Thyroid gland (tissue), 4 donors: ENCODE measurements around the gene TRIM26. TPM values are rescaled to one million over a fixed set of nuclear protein-coding genes. Genes with fewer than 3 reads are reported as not detected.

Experiments used
- DNase-seq, 2 donors: peaks; one replicate each; pipeline ENCODE4 v3.0.0-alpha.2; 2019
- H3K27ac ChIP-seq, 3 donors: fragments of 200-600 bp; sonication (generic); 1 replicate in 2 of 3; 2 replicates in 1 of 3; pipeline ENCODE4 v1.5.1; 2016 to 2019; ENCODE audit warnings: mild to moderate bottlenecking in 1 of 3, moderate library complexity in 1 of 3
- H3K27me3 ChIP-seq: fragments of 200-600 bp; sonication (generic); one replicate; pipeline ENCODE4 v1.5.1; 2019
- H3K36me3 ChIP-seq, 2 donors: fragments of 200-600 bp; sonication (generic); one replicate each; pipeline ENCODE4 v1.5.1; 2016 to 2019
- H3K4me1 ChIP-seq, 2 donors: fragments of 200-600 bp; sonication (generic); one replicate each; pipeline ENCODE4 v1.5.1; 2017 to 2019
- H3K4me3 ChIP-seq, 3 donors: fragments of 200-600 bp; sonication (generic); replicated peaks in 1 of 3; 1 replicate in 2 of 3; 2 replicates in 1 of 3; pipeline ENCODE4 v1.5.1; 2016; ENCODE audit warnings: mild to moderate bottlenecking in 1 of 3
- H3K9me3 ChIP-seq: fragments of 200-600 bp; sonication (generic); one replicate; pipeline ENCODE4 v1.5.1; 2017
- POLR2A ChIP-seq, 2 donors: fragments of 450-650 bp; IDR thresholded peaks; one replicate each; pipeline ENCODE4 v1.6.1; 2017; ENCODE audit warnings: antibody characterized with exemption in 2 of 2, mild to moderate bottlenecking in 2 of 2, moderate library complexity in 1 of 2
- WGBS, 2 donors: methylation state at CpG; one replicate each; pipeline ENCODE4 v1.1.5; 2017; 5-methylcytosine and 5-hydroxymethylcytosine counted together
- intact Hi-C: fragments of 100-400 bp; cut with DNase I; formaldehyde crosslinking; loops from one replicate; pipeline ENCODE4 v1.15.1; 2023
- total RNA-seq, 4 donors: library from RNA; depleted of rRNA; stranded (reverse); fragments of >200 nt; gene quantifications; one replicate each; pipeline ENCODE4 v1.2.3, GENCODE V29; 2016
- TF ChIP-seq, protein P1 (sequence below), 6 experiments: fragments of 200-600 bp in 3 of 6; fragments of 450-650 bp in 3 of 6; sonication (generic) in 3 of 6; IDR thresholded peaks; one replicate each; pipeline ENCODE4 v1.5.1; 2016 to 2019; ENCODE audit warnings: antibody characterized with exemption in 6 of 6, mild to moderate bottlenecking in 2 of 6, inconsistent platforms in 1 of 6, moderate library complexity in 1 of 6

TRIM26 gene
- total RNA-seq, 4 donors from 2014 or later, result 52.9 to 72.2 (median 62.4) TPM

DNA sequence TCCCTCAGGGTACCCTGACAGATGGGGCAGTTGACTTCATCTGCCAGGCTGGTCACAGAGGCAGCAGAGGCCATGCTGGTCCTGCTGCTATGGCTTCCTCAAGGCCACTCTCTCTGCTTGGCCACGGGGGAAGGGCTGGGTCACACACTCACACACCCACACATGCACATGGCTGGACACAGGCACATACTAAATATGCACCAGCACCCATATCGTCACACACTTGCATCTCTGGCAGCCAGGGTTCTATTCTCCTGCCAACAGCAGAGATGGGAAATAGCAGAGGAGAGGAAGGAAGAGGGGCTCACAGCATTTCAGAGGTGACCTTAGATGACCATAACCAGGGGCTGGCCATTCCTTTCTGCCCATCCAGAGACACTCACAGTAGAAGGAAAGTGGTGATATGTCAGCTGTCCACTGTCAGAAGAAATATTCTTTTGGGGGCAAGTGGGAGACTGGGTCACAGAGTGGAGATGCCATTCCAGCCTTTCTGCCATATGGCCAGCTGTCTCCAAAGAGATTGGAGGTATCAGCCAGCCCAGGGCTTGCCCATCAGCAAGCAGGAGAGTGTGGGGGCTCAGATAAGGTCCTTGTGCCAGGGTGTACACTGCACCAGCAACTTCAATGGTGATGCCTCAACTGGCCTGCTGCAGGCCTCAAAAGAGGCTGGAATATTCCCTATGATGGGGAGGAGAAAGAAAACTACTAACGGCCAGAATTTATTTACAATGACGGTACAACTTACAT is 52.2 kb downstream of the TRIM26 start, which contains the start of gene TRIM10:
Gene TRIM10 (minus strand): TSS at position 427 of the 747 bp plus-strand sequence. CDS start 353 bp downstream, at position 74.
- H3K4me3 ChIP-seq, result no peak within 1 kb of the TSS
- H3K36me3 ChIP-seq, result no peaks in the 10 kb centered on the region
- no peaks in the 10 kb centered on the region for H3K27me3 ChIP-seq
- intact Hi-C loops, result no loop called here
- DNase-seq, result no peak
- TF ChIP-seq, protein P1, sequence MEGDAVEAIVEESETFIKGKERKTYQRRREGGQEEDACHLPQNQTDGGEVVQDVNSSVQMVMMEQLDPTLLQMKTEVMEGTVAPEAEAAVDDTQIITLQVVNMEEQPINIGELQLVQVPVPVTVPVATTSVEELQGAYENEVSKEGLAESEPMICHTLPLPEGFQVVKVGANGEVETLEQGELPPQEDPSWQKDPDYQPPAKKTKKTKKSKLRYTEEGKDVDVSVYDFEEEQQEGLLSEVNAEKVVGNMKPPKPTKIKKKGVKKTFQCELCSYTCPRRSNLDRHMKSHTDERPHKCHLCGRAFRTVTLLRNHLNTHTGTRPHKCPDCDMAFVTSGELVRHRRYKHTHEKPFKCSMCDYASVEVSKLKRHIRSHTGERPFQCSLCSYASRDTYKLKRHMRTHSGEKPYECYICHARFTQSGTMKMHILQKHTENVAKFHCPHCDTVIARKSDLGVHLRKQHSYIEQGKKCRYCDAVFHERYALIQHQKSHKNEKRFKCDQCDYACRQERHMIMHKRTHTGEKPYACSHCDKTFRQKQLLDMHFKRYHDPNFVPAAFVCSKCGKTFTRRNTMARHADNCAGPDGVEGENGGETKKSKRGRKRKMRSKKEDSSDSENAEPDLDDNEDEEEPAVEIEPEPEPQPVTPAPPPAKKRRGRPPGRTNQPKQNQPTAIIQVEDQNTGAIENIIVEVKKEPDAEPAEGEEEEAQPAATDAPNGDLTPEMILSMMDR (IDR thresholded peaks at IDR 0.05), result no peak
- TF ChIP-seq POLR2A (IDR thresholded peaks at IDR 0.05), result no peak
- H3K9me3 ChIP-seq, result no peaks in the 10 kb centered on the region
- WGBS, 2 donors, result 71 to 78% methylated on average over 4 of the region's 4 CpGs
- H3K27ac ChIP-seq, result no peak within 1 kb of the TSS
- H3K4me1 ChIP-seq, result peaks cover 0 to 1% of the 10 kb centered on the region in 2 donors

GRCh38 chr6:30160008-30160784 is 53.0 kb downstream of the TRIM26 start:
- no peak for DNase-seq
- Histone ChIP-seq H3K27me3 (no peaks in the 10 kb centered on the region), H3K4me3 (no peak overlapping the region), H3K9me3 (no peaks in the 10 kb centered on the region), H3K36me3 (no peaks in the 10 kb centered on the region), H3K4me1 (peaks cover 0 to 5% of the 10 kb centered on the region in 2 donors), H3K27ac (no peak overlapping the region)
- no peak for TF ChIP-seq POLR2A (IDR thresholded peaks at IDR 0.05)
- TF ChIP-seq, protein P1 (IDR thresholded peaks at IDR 0.05), result no peak
- intact Hi-C loops, result no loop called here
- 88 to 92% methylated on average over 15 of the region's 17 CpGs for WGBS, 2 donors

DNA sequence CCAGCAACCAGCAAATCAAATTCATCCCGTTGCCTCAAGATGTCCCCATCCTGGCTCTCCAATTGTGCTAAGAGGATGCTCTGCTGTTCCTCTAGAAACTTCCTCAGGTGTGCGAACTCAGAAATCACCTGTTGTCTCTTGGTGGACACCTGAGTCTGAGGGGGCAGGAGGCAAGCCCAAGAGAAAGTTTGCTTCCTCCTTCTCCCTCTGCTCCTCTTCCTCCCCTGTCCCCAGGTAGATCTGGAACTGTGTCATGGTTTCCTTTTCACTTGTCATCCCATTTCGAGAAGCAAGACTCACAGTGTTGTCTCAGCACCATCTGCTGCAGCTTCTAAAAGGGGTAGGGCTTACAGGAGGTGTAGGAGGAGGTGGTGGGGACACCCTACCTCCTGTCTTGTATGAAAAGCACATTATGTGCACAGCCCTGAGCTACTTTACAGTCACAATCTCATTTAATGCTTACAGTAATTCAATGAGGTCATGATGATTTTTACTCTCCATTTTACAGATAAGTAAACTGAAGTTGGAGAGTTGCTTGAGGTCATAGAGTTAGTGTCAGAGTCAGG is 54.6 kb downstream of the TRIM26 start:
- Histone ChIP-seq H3K27ac (no peak overlapping the region), H3K36me3 (no peaks in the 10 kb centered on the region), H3K4me1 (peaks cover 0 to 7% of the 10 kb centered on the region in 2 donors), H3K9me3 (no peaks in the 10 kb centered on the region), H3K27me3 (no peaks in the 10 kb centered on the region), H3K4me3 (no peak overlapping the region)
- 52 to 59% methylated on average over 3 of the region's 3 CpGs for WGBS, 2 donors
- DNase-seq, result no peak
- intact Hi-C loops, result no loop called here
- TF ChIP-seq POLR2A (IDR thresholded peaks at IDR 0.05), result no peak
- TF ChIP-seq, protein P1 (IDR thresholded peaks at IDR 0.05), result no peak

- Histone ChIP-seq H3K27me3 (no peaks in the 10 kb centered on the region), H3K9me3 (no peaks in the 10 kb centered on the region), H3K4me1 (peaks cover 0 to 7% of the 10 kb centered on the region in 2 donors), H3K4me3 (no peak overlapping the region), H3K36me3 (no peaks in the 10 kb centered on the region), H3K27ac (no peak overlapping the region)
- TF ChIP-seq POLR2A (IDR thresholded peaks at IDR 0.05), result no peak
- TF ChIP-seq, protein P1 (IDR thresholded peaks at IDR 0.05), result no peak
- intact Hi-C loops, result no loop called here
- DNase-seq, result no peak
- 79 to 91% methylated on average over 2 of the region's 2 CpGs for WGBS, 2 donors
These were observed 55.2 kb downstream of the TRIM26 start for GRCh38 chr6:30157999-30158398.
